HG02623 (cell line): Measurements from ENCODE around the gene ENTPD2.
"Not testable (repeated sequence)": the region's sequence is repeated elsewhere in the genome, so short reads cannot be mapped to it uniquely, and the experiment has no call there.

Experiments used
- ATAC-seq: cut with Tn5 transposase; IDR thresholded peaks from one replicate; pipeline ENCODE4 v1.9.1; 2021; ENCODE audit warnings: moderate library complexity; ENCODE audit not compliant: unreplicated experiment

ENTPD2 gene

GRCh38 chr9:137048655-137049543 lies 5.0 kb downstream of the ENTPD2 start:
- no peak for ATAC-seq

GRCh38 chr9:137046088-137046787 lies 7.6 kb downstream of the ENTPD2 start, which contains the start of gene NPDC1:
NPDC1 (minus strand) TSS chr9:137046177; CDS start chr9:137045989, 188 bp downstream.
- ATAC-seq: no peak

GRCh38 chr9:137045294-137046087 lies 8.4 kb downstream of the ENTPD2 start:
- no peak for ATAC-seq

DNA sequence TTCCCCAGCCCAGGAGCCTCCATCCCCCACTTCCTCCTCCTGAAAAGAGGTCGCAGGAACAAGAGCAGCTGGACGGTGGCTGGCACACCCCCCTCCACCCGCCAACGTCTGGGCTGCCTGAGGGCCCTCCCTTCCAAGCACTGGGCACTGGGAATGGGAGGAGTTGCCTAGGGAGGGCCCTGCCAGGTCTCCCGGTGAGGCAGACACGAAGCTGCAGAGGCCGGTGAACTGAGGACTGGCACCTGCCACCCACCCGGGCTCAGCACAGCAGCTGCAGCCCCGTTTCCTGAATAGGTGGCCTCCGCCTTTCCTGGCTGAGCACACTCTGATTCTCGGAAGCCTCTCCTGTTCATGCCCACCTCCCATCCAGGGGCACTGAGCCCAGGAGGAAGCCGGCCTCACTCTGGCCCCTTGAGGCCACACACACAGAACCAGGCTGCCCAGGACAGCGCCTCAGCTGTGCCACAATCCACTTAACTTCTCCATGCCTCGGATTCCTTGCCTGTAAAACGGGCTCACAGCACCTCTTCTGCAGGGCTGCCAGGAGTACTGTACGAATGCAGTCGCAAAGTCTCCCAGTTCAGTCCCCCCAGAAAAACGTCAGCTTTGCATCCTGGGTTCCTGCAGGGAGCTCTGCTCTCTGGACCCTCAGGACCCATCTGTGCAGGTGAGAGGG lies 9.2 kb downstream of the ENTPD2 start:
- ATAC-seq: no peak

DNA sequence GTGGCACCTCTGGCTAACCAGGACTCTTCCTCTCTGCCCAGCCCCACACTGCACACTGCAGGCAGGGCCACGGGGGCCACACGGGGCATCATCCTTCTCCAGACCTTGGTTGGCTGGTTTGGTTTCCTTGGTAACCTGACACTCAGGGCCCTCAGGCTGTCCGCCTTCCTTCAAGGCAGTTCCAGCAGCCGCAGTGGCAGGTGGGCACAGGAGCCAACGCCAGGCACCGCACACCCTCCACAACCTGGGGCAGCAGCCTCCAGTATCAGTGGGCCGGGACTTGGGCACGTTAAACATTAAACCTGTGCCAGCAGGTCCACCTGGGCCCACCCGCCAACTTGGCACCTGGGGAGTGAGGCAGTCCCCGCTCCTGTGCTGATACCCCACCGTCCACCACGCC lies 9.8 kb downstream of the ENTPD2 start:
- no peak for ATAC-seq

DNA sequence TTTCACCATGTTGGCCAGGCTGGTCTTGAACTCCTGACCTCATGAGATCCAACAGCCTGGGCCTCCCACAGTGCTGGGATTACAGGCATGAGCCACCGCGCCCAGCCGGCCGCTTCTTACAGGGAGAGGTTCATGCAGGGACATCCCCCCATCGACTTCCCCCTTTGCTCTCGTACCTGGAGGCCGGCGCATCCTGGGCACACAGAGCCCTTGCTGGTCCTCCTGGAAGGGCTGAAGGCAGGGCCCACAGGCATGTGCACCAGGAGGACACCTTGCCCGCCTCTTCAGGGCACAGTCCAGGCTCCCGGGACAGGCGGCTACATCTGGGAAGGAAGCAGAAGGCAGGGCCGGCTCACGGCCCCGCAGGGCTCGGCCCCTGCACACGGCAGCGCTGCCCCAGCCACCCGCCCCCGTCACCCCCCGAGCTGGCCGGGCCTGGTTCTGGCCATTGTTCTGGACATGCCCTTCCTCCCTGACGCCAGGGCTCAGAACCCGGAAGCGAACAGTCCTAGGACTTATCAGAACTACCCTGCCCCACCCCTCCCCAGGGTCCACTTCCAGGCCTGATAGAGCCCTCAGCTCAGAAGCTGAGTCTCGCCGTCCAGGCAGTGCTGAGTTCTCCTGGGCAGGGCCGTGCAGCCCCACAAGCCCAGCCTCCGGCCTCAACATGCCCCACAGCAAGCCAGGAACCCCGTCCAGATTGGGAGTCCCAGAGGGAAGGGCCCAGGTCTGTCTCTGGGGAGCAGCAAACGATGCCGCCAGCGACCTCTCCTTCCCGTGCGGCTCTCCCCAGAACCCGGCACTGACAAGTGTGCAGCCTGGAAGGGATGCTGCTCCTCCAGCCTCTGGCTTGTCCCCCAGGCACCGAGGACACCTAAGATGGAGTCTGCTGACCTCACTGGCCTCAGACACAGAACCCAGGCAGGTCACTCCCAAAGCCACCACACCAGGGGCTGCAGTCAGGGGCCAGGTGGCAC lies 10.8 kb downstream of the ENTPD2 start:
- ATAC-seq: no peak

DNA sequence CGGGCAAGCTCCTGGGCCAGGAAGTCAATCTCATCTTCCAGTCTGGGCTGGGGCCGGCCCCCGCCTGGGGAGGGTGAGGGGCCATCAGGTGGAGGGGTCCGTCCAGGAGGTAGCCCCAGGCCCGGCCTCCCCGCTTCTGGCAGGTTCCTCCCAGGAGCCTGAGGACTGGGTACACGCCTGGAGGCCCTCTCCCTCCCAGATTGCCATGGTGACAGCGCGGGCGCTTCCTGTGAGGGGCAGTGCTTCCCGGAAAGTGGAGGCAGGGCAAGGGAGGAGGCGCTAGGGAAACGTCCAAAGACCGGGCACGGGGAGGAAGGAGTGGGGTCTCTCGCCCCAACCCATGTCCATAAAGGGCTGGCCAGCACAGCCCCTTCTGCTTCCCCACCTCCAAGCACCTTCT lies 12.7 kb downstream of the ENTPD2 start:
- ATAC-seq: no peak

GRCh38 chr9:137040568-137040967 lies 13.3 kb downstream of the ENTPD2 start:
- no peak for ATAC-seq

- no peak for ATAC-seq
Observed at GRCh38 chr9:137039611-137040366, 14.1 kb downstream of the ENTPD2 start.

DNA sequence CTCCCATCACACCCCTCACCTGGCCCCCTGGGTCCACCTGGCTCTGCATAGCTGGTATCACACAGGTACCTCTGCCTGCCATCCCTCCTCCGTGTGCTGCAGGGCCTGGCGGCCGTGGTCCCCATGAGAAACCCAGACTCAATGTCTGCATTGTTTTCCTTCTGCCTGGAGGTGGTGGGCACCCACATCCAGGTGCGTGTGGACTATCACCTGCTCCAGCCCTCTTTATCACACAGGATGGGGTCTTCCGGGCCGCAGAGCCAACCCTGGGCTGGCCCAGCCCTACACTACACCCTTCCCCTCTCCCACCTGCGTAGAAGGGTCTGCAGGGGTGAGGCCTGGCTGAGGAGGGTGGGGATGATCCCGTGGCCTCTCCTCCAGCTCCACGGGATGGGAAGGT lies 14.9 kb downstream of the ENTPD2 start:
- no peak for ATAC-seq

- ATAC-seq: no peak
Observed at GRCh38 chr9:137037483-137037882, 16.4 kb downstream of the ENTPD2 start.

- ATAC-seq: no peak
Observed at GRCh38 chr9:137037035-137037434, 16.8 kb downstream of the ENTPD2 start.

GRCh38 chr9:137035937-137036336 lies 17.9 kb downstream of the ENTPD2 start:
- ATAC-seq: no peak

DNA sequence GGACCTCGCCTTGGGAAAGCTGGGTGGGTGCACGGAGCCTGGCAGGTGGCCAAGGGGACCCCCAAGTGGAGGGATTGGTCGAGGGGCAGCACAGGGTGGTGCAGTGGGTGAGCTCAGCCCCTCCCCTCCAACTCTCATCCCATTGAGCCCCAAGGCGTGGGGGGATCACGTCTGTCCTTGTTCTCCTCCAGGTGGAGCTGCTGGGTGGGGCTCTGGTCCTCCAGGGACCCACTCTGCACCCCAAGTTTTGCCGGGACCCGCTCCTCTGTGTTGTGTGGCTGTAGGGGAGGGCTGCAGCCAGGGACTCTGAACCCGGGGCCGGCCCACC lies 18.4 kb downstream of the ENTPD2 start:
- no peak for ATAC-seq

GRCh38 chr9:137034709-137035506 lies 19.0 kb downstream of the ENTPD2 start:
- peak; percentile 57 for ATAC-seq

GRCh38 chr9:137034039-137034708 lies 19.7 kb downstream of the ENTPD2 start:
- ATAC-seq: no peak

GRCh38 chr9:137033481-137033880 lies 20.4 kb downstream of the ENTPD2 start:
- ATAC-seq: not testable (repeated sequence)

GRCh38 chr9:137032858-137033257 lies 21.0 kb downstream of the ENTPD2 start:
- no peak for ATAC-seq
